ENCODE data around the gene MTCL1. TPM values are rescaled to one million over a fixed set of nuclear protein-coding genes. Genes with fewer than 3 reads are reported as not detected.
A peak's percentile ranks its signal among the peaks of the same experiment; 100 is the strongest.

MTCL1 gene
- 1 to 10 TPM; 1.4 to 7.4 (median 3.6) TPM for total RNA-seq
- long read RNA-seq, result 0 reads

DNA sequence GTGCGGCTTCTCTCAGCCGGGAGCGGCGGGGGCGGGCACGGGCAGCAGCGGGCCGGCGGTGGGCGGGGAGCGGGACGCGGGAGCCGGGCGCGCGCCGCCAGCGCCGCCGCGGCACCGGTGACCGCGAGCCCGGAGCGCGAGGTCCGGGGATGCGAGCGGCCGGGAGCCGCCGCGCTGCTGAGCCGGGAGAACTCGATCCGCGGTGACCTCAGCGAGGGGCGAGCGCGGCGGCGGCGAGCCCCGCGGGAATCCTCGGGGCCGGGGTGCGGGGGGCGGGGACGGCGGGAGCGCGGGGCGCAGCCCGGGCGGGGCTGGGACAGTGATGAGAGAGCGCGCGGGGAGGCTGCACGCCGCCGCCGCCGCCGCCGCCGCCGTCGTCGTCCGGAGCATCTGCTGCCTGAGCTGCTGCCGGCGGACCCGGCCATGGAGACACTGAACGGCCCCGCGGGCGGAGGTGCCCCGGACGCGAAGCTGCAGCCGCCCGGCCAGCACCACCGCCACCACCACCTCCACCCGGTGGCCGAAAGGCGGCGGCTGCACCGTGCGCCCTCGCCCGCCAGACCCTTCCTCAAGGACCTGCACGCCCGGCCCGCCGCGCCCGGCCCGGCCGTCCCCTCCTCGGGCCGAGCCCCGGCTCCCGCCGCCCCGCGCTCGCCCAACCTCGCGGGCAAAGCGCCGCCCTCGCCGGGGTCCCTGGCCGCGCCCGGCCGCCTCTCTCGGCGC is at the start of gene MTCL1:
Gene MTCL1 (plus strand): TSS at position 319 of the 723 bp plus-strand sequence. CDS start 105 bp downstream, at position 424.
- peak within 1 kb of the TSS; percentile 70 to 72 (median 72) for H3K27ac ChIP-seq
- H3K4me1 ChIP-seq, result peaks cover 0 to 17% (median 4%) of the 10 kb centered on the region in 4 donors
- intact Hi-C loops (cut with DNase I), result loop anchor here in 1 of 2 donors (10.0 kb wide), 1 partner anchor 279 kb away; no protein-coding TSS in a partner anchor
- WGBS (ENCODE audit: insufficient coverage, low coverage, low lambda C conversion rate, missing lambda C conversion rate), result 0% methylated on average over 5 of the region's 123 CpGs
- peak within 1 kb of the TSS; percentile 67 to 81 (median 77) for H3K4me3 ChIP-seq
- peak; percentile 14 to 38 (median 20) for ATAC-seq
- H3K36me3 ChIP-seq, result no peaks in the 10 kb centered on the region
- peak; percentile 52 to 62 (median 55) for DNase-seq
- H3K27me3 ChIP-seq, result no peaks in the 10 kb centered on the region
- H3K9me3 ChIP-seq, result no peaks in the 10 kb centered on the region
- TF ChIP-seq POLR2A (IDR thresholded peaks at IDR 0.05) (no peak), CTCF (IDR thresholded peaks at IDR 0.05) (no peak)

GRCh38 chr18:8656232-8656631 is 49.1 kb upstream of the MTCL1 start:
- no peaks in the 10 kb centered on the region for H3K27me3 ChIP-seq
- no peak overlapping the region for H3K27ac ChIP-seq
- intact Hi-C loops (cut with DNase I), result no loop called here
- H3K9me3 ChIP-seq, result no peaks in the 10 kb centered on the region
- no peaks in the 10 kb centered on the region for H3K4me1 ChIP-seq
- ATAC-seq (no peak), DNase-seq (no peak)
- no peak overlapping the region for H3K4me3 ChIP-seq
- TF ChIP-seq POLR2A (IDR thresholded peaks at IDR 0.05) (no peak), CTCF (IDR thresholded peaks at IDR 0.05) (no peak)
- H3K36me3 ChIP-seq, result no peaks in the 10 kb centered on the region
- 92% methylated on average over 2 of the region's 6 CpGs for WGBS (ENCODE audit: insufficient coverage, low coverage, low lambda C conversion rate, missing lambda C conversion rate)

DNA sequence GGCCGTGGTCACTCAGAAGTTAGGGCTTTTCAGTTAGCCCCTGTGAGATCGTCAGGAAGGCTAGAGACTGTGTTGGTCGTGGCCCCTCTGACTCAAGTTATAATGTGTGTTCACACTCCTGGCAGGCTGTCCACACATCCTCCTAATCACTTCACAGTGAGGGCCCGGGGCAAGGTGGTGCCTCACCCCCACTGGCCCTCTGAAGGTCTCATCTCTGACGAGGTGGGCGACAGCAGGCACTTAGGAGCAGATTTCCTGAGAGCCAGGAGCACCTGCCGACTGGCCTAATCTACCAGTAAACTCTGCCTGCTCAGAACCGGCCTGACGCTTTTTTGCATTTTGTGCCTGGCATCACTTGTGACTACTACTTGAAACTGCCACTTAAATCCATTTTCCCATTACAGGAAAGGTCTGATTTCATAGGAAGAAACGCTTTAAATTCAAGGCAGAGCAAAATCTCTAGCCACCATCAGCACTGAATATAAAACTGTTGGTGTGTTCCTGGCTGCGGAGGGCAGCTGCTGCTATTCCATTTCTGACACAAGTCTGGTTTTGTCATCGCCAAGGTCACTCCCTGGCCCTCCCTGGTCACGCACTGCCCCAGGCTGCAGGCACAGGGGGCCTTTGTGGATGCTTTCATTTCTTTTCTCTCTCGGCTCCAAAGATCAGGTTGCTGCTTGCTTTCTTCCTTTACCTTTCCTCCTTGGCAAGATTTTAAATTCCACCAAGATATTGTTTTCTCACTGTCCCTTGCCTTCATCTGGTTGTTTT is 48.1 kb upstream of the MTCL1 start:
- intact Hi-C loops (cut with DNase I), result no loop called here

More for the DNA sequence above, 48.1 kb upstream of the MTCL1 start:
- ATAC-seq (no peak), DNase-seq (no peak)
- Histone ChIP-seq H3K27me3 (no peaks in the 10 kb centered on the region), H3K9me3 (no peaks in the 10 kb centered on the region), H3K36me3 (no peaks in the 10 kb centered on the region), H3K4me1 (no peaks in the 10 kb centered on the region), H3K27ac (no peak overlapping the region), H3K4me3 (no peak overlapping the region)
- 90% methylated on average over 9 of the region's 14 CpGs for WGBS (ENCODE audit: insufficient coverage, low coverage, low lambda C conversion rate, missing lambda C conversion rate)
- no peak for TF ChIP-seq CTCF (IDR thresholded peaks at IDR 0.05)
- no peak for TF ChIP-seq POLR2A (IDR thresholded peaks at IDR 0.05)

Data from right lobe of liver (tissue), 6 donors.